Measurements from ENCODE around the gene FHIT. TPM values are rescaled to one million over a fixed set of nuclear protein-coding genes. Genes with fewer than 3 reads are reported as not detected.

Gene FHIT
- total RNA-seq, 4 donors from 2014 or later = 0.72 to 5.2 (median 2.1) TPM

- in situ Hi-C loops (cut with MboI; ENCODE audit: low sequenced_read_pairs in 4 of 4) = no loop called here
- Histone ChIP-seq H3K9me3 (peaks cover 0 to 6% (median 0%) of the 10 kb centered on the region in 3 donors), H3K36me3 (no peaks in the 10 kb centered on the region), H3K4me3 (no peak overlapping the region), H3K27me3 (no peaks in the 10 kb centered on the region), H3K4me1 (no peaks in the 10 kb centered on the region), H3K27ac (no peak overlapping the region)
- TF ChIP-seq POLR2A (IDR thresholded peaks at IDR 0.05) (no peak), CTCF (IDR thresholded peaks at IDR 0.05 in 4 of 5, conservative IDR thresholded peaks at IDR 0.05 in 1 of 5) (no peak)
- no peak for ATAC-seq
- DNase-seq = no peak
- intact Hi-C loops (cut with DNase I; ENCODE audit: low total_unique reads) = no loop called here
These were observed 294.5 kb downstream of the FHIT start for GRCh38 chr3:60956729-60957128.

- H3K36me3 ChIP-seq = no peaks in the 10 kb centered on the region
- H3K9me3 ChIP-seq = peaks cover 0 to 6% (median 0%) of the 10 kb centered on the region in 3 donors
- ATAC-seq (no peak), DNase-seq (no peak)
- intact Hi-C loops (cut with DNase I; ENCODE audit: low total_unique reads) (no loop called here), in situ Hi-C loops (cut with MboI; ENCODE audit: low sequenced_read_pairs in 4 of 4) (no loop called here)
- no peak overlapping the region for H3K27ac ChIP-seq
- H3K4me3 ChIP-seq = no peak overlapping the region
- no peaks in the 10 kb centered on the region for H3K27me3 ChIP-seq
- H3K4me1 ChIP-seq = no peaks in the 10 kb centered on the region
- TF ChIP-seq CTCF (IDR thresholded peaks at IDR 0.05 in 4 of 5, conservative IDR thresholded peaks at IDR 0.05 in 1 of 5) = no peak
- TF ChIP-seq POLR2A (IDR thresholded peaks at IDR 0.05) = no peak
These were observed 296.2 kb downstream of the FHIT start for GRCh38 chr3:60955034-60955433.

- H3K4me3 ChIP-seq = no peak overlapping the region
- H3K27me3 ChIP-seq = no peaks in the 10 kb centered on the region
- H3K4me1 ChIP-seq = no peaks in the 10 kb centered on the region
- in situ Hi-C loops (cut with MboI; ENCODE audit: low sequenced_read_pairs in 4 of 4) = no loop called here
- H3K27ac ChIP-seq = no peak overlapping the region
- intact Hi-C loops (cut with DNase I; ENCODE audit: low total_unique reads) = no loop called here
- ATAC-seq (no peak), DNase-seq (no peak)
- TF ChIP-seq POLR2A (IDR thresholded peaks at IDR 0.05) = no peak
- TF ChIP-seq CTCF (IDR thresholded peaks at IDR 0.05 in 4 of 5, conservative IDR thresholded peaks at IDR 0.05 in 1 of 5) = no peak
- H3K36me3 ChIP-seq = no peaks in the 10 kb centered on the region
- H3K9me3 ChIP-seq = peaks cover 0 to 6% (median 0%) of the 10 kb centered on the region in 3 donors
These were observed 297.2 kb downstream of the FHIT start for GRCh38 chr3:60954048-60954447.

DNA sequence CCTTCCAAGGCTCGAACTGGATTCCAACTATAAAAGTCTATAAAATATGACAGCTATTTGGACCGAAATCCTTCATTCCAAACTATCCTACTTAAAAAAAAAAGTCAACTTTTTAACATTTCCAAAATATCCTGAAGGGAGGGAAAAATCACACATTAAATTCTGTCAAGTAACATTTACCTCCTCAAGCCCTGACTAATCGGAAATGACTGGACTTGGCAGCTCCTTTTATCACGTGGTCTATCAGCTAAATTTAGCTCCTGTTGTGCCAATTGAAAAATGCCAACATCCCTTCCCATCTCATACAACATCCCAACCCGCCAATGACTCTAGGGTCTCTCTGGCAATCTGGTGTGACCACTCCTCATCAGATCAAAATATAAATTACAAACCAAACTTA is 297.9 kb downstream of the FHIT start:
- intact Hi-C loops (cut with DNase I; ENCODE audit: low total_unique reads) = no loop called here
- Histone ChIP-seq H3K36me3 (no peaks in the 10 kb centered on the region), H3K4me3 (no peak overlapping the region), H3K27me3 (no peaks in the 10 kb centered on the region), H3K9me3 (peaks cover 0 to 6% (median 0%) of the 10 kb centered on the region in 3 donors), H3K4me1 (no peaks in the 10 kb centered on the region), H3K27ac (no peak overlapping the region)
- TF ChIP-seq POLR2A (IDR thresholded peaks at IDR 0.05) (no peak), CTCF (IDR thresholded peaks at IDR 0.05 in 4 of 5, conservative IDR thresholded peaks at IDR 0.05 in 1 of 5) (no peak)
- in situ Hi-C loops (cut with MboI; ENCODE audit: low sequenced_read_pairs in 4 of 4) = no loop called here
- no peak for DNase-seq
- no peak for ATAC-seq

DNA sequence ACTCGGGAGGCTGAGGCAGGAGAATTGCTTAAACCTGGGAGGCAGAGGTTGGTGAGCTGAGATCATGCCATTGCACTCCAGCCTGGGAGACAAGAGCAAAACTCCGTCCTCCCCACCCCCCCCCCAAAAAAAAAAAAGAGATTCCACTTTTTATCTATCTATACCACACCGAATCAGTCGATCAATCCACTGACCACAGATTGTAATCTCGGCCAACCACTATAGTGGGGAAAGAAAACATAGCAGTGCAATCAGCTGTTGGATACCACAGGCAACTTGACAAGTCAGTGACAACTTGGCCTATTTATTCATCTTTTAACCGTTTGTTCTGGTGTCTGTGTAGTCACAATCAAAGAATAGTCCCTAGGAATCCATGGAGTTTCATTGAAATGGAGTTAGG is 299.2 kb downstream of the FHIT start:
- in situ Hi-C loops (cut with MboI; ENCODE audit: low sequenced_read_pairs in 4 of 4) = no loop called here
- DNase-seq = no peak
- no peaks in the 10 kb centered on the region for H3K9me3 ChIP-seq

More for the DNA sequence above, 299.2 kb downstream of the FHIT start:
- no peak for ATAC-seq
- TF ChIP-seq CTCF (IDR thresholded peaks at IDR 0.05 in 4 of 5, conservative IDR thresholded peaks at IDR 0.05 in 1 of 5) = no peak
- no peak for TF ChIP-seq POLR2A (IDR thresholded peaks at IDR 0.05)
- no peaks in the 10 kb centered on the region for H3K27me3 ChIP-seq
- no peaks in the 10 kb centered on the region for H3K36me3 ChIP-seq
- H3K4me3 ChIP-seq = no peak overlapping the region
- no peaks in the 10 kb centered on the region for H3K4me1 ChIP-seq
- H3K27ac ChIP-seq = no peak overlapping the region
- intact Hi-C loops (cut with DNase I; ENCODE audit: low total_unique reads) = no loop called here
